ENCODE results near the gene ATP8A1.

Gene ATP8A1

DNA sequence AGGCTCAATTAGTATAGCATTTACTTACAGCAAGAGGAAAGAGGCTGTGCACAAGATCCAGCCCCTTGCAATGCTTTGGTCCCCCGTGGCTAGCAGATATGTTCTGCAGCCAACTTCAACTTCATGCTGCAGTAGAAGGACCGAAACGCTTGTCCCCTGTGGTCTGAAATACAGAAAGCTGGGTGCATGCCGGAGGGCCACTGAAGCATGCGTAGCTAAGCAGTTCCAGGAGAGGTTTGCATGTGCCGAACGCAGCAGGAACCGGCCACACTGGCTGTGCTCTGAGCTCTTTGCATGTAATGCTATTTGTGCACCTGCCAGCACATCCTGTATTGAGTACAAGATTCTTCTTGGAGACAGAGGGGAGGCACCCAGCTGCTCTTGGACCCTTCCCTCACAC lies 295.4 kb downstream of the ATP8A1 start:
- Histone ChIP-seq H3K36me3 (ENCODE audit: control insufficient read depth, insufficient read depth, low read length) (no peaks in the 10 kb centered on the region), H3K9me3 (ENCODE audit: control insufficient read depth, low read length) (no peaks in the 10 kb centered on the region), H3K27me3 (ENCODE audit: control insufficient read depth, insufficient read depth, low read length) (no peaks in the 10 kb centered on the region), H3K9ac (ENCODE audit: low read length) (no peak overlapping the region), H3K4me1 (ENCODE audit: control insufficient read depth, insufficient read depth, low read length) (peaks cover 13% of the 10 kb centered on the region), H3K4me3 (ENCODE audit: low read length) (no peak overlapping the region)

DNA sequence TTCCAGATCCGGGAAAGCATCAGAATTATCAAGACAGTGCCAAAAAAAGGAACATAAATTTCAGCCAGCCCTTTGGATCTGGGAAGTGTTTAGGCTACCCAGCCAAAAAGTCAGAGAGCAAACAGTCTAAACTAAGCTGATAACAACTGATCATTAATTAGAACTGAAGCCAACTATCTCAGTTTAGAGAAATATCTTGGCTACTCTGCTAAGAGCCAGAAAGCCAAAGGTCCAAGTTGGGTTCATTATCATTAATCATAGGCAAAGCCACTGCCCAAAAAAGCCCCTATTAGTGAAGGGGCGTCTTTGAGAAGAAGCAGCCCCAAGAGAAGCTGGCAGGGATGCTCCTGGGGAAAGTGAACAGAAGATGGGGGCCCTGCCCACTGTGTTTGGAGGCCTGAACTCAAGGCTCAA lies 296.6 kb downstream of the ATP8A1 start:
- Histone ChIP-seq H3K36me3 (ENCODE audit: control insufficient read depth, insufficient read depth, low read length) (no peaks in the 10 kb centered on the region), H3K4me1 (ENCODE audit: control insufficient read depth, insufficient read depth, low read length) (peaks cover 13% of the 10 kb centered on the region), H3K4me3 (ENCODE audit: low read length) (no peak overlapping the region), H3K27me3 (ENCODE audit: control insufficient read depth, insufficient read depth, low read length) (no peaks in the 10 kb centered on the region), H3K9ac (ENCODE audit: low read length) (no peak overlapping the region), H3K9me3 (ENCODE audit: control insufficient read depth, low read length) (no peaks in the 10 kb centered on the region)

DNA sequence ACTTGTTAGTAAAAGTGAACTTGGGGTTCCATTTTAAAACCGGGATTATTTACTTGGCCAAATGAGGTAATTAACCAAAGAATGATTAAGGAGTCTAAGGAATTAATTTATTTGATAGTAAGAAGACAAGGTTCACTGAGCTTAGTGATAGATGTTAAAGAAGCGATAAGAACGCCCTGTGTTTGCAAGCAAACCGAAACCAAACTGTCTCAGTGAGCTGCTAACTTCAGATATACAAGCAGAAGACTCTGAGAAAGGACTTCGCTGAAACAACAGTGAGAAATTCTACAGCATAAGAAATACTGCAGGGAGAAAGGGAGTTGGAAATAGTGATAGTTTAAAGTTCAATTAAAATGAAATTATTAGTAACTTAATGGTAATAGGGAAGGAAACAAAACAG lies 297.2 kb downstream of the ATP8A1 start:
- Histone ChIP-seq H3K9me3 (ENCODE audit: control insufficient read depth, low read length) (no peaks in the 10 kb centered on the region), H3K9ac (ENCODE audit: low read length) (peak overlapping the region; percentile 5), H3K36me3 (ENCODE audit: control insufficient read depth, insufficient read depth, low read length) (no peaks in the 10 kb centered on the region), H3K4me1 (ENCODE audit: control insufficient read depth, insufficient read depth, low read length) (peaks cover 13% of the 10 kb centered on the region), H3K4me3 (ENCODE audit: low read length) (no peak overlapping the region), H3K27me3 (ENCODE audit: control insufficient read depth, insufficient read depth, low read length) (no peaks in the 10 kb centered on the region)
